ENCODE results near the gene SCNN1A. TPM values are rescaled to one million over a fixed set of nuclear protein-coding genes. Genes with fewer than 3 reads are reported as not detected.
A peak's percentile ranks its signal among the peaks of the same experiment; 100 is the strongest.

The SCNN1A gene
- total and polyA plus RNA-seq, 5 donors from 2014 or later, result 0.09 to 0.86 (median 0.23) TPM

DNA sequence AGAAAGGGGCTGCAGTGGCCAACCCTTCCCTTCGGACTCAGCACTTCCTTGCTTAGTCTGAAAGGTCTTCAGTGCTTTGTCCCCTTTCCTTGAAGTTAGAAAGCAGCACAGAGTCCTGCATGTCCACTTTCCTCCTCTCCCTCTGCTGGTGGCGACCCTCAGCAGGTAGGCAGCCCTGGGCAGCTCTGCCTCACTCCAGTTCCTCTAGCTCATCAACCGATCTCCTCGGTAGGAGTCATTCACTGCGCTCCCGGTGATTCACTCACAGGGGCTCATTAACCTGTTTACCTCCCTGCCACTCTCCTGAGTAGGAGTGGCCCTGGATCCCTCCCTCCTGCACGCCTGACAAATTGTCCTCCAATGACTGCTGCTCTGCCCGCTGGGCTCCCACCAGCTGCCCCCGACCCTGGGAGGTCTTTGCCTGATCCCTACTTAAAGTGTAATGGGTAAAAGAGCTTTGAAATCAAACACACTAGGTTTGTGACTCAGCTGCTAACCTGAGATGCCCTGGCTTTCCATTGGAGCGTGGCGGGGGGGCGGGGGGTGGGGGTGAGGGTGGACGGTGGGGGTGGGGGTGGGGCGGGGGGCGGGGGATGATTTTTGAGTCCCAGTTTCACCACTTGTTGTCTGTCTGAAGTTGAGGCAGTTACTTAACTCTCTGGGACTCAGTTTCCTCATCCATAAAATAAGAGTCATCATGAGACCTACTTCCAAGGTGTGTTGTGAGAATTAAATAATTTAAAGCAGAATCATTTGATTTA, 4.2 kb downstream of the SCNN1A start:
- ATAC-seq (ENCODE audit: low read depth in 2 of 2) (no peak), DNase-seq (no peak)
- Mint-ChIP-seq H3K9me3 (no peaks in the 10 kb centered on the region), H3K27me3 (no peaks in the 10 kb centered on the region), H3K4me3 (no peak overlapping the region), H3K27ac (no peak overlapping the region), H3K4me1 (peaks cover 8 to 21% (median 16%) of the 10 kb centered on the region in 4 donors), H3K36me3 (no peaks in the 10 kb centered on the region)
- no peak overlapping the region for H3K27ac ChIP-seq (ENCODE audit: insufficient read depth, low read length, poor library complexity, severe bottlenecking)
- no peaks in the 10 kb centered on the region for H3K9me3 ChIP-seq (ENCODE audit: control insufficient read depth in 2 of 2, low read length in 2 of 2)
- H3K36me3 ChIP-seq (ENCODE audit: control insufficient read depth, insufficient read depth, low read length), result no peaks in the 10 kb centered on the region
- H3K4me3 ChIP-seq (ENCODE audit: low read depth, low read length), result no peak overlapping the region
- H3K4me1 ChIP-seq (ENCODE audit: control insufficient read depth, insufficient read depth, low read length, poor library complexity, severe bottlenecking), result peaks cover 10% of the 10 kb centered on the region
- no peaks in the 10 kb centered on the region for H3K27me3 ChIP-seq (ENCODE audit: control insufficient read depth, insufficient read depth, low read length)

DNA sequence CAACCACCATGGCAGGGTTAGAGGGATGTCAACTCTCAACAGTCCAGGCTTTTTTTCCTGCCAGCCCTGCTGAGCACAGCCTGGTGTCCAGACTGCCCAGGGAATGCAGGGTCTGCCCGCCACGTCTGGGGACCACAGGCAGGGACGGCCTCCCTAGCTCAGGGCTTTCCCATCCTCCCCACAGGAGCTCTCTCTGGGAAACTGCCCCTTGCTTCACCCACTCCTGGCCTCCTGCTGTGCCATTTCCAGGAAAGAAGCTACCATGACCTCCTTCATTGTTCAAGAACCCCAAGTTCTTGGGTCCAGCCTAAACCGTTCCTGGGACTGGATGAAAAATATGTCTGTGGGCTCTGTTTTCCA, 4.8 kb downstream of the SCNN1A start:
- H3K36me3 ChIP-seq (ENCODE audit: control insufficient read depth, insufficient read depth, low read length), result no peaks in the 10 kb centered on the region
- H3K27me3 ChIP-seq (ENCODE audit: control insufficient read depth, insufficient read depth, low read length), result no peaks in the 10 kb centered on the region
- no peaks in the 10 kb centered on the region for H3K9me3 ChIP-seq (ENCODE audit: control insufficient read depth in 2 of 2, low read length in 2 of 2)
- H3K36me3 Mint-ChIP-seq, result no peaks in the 10 kb centered on the region
- no peak overlapping the region for H3K27ac ChIP-seq (ENCODE audit: insufficient read depth, low read length, poor library complexity, severe bottlenecking)
- DNase-seq (no peak), ATAC-seq (ENCODE audit: low read depth in 2 of 2) (no peak)
- H3K4me1 Mint-ChIP-seq, result peaks cover 8 to 18% (median 15%) of the 10 kb centered on the region in 4 donors
- no peaks in the 10 kb centered on the region for H3K27me3 Mint-ChIP-seq
- H3K4me1 ChIP-seq (ENCODE audit: control insufficient read depth, insufficient read depth, low read length, poor library complexity, severe bottlenecking), result peaks cover 10% of the 10 kb centered on the region
- H3K27ac Mint-ChIP-seq, result no peak overlapping the region
- H3K4me3 ChIP-seq (ENCODE audit: low read depth, low read length), result no peak overlapping the region
- no peak overlapping the region for H3K4me3 Mint-ChIP-seq
- no peaks in the 10 kb centered on the region for H3K9me3 Mint-ChIP-seq

DNA sequence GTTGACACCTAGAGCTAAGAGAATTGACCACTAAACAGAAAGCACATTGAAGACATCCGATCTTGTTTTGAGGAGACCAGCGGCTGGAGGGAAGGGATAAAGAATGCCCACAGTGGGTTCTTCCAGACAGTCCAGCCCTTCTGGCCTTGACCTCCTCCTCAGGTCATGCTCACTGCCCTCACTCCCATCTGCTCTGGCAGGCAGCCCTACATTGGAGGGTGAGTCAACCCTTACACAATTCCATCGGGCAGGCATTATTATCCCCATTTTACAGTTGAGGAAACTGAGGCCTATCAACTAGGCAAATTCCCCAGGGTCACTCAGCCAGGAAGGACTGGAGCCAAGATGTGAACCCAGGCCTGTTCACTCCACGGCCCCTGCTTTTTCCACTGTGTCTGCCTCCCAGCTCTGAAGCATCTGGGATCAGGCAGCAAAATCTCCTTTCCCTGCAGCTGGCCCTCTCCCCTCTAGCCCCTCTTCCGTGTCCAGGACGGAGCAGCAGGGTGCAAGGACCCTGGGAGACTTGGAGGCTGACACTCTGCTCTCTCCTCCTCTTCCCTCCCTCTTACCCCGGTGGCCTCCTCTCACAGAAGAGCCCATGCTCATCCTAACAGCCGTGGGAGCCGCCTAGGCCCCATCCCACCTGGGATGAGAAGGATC, 5.3 kb downstream of the SCNN1A start:
- H3K27me3 Mint-ChIP-seq, result no peaks in the 10 kb centered on the region

DNA sequence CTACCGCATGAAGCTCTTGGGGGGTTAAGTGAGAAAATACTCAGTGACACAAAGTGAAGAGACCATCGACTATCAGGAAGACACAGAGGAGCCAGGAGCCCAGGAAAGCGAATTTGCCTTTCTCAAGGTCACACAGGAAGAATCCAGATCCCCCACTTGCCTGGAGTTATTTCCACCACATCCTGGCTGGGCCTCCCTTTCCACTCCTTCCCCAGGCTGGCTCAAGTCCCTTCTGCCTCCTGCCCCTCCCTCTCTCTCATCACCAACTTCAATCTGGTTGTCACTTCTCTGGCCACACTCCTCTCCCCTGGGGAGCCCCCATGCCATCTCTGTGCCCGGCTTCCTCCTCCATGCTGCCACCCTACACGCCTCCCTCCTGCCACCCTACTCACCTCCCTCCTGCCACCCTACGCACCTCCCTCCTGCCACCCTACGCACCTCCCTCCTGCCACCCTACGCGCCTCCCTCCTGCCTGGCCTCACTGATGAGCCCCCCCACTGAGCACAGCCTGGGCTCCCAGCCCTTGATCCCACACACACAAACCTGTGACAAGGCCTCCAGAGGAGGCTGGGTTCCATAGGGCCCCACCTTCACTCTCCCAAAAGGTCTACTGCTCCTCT, 6.3 kb downstream of the SCNN1A start:
- no peak for DNase-seq
- H3K4me1 ChIP-seq (ENCODE audit: control insufficient read depth, insufficient read depth, low read length, poor library complexity, severe bottlenecking), result peaks cover 14% of the 10 kb centered on the region
- no peak overlapping the region for H3K27ac ChIP-seq (ENCODE audit: insufficient read depth, low read length, poor library complexity, severe bottlenecking)
- no peaks in the 10 kb centered on the region for H3K36me3 ChIP-seq (ENCODE audit: control insufficient read depth, insufficient read depth, low read length)
- Mint-ChIP-seq H3K27me3 (no peaks in the 10 kb centered on the region), H3K27ac (no peak overlapping the region), H3K4me3 (no peak overlapping the region), H3K9me3 (no peaks in the 10 kb centered on the region), H3K36me3 (no peaks in the 10 kb centered on the region), H3K4me1 (peaks cover 15 to 26% (median 20%) of the 10 kb centered on the region in 4 donors)
- no peak for ATAC-seq (ENCODE audit: low read depth in 2 of 2)
- no peak overlapping the region for H3K4me3 ChIP-seq (ENCODE audit: low read depth, low read length)
- no peaks in the 10 kb centered on the region for H3K27me3 ChIP-seq (ENCODE audit: control insufficient read depth, insufficient read depth, low read length)
- H3K9me3 ChIP-seq (ENCODE audit: control insufficient read depth in 2 of 2, low read length in 2 of 2), result no peaks in the 10 kb centered on the region

More for the DNA sequence above, 5.3 kb downstream of the SCNN1A start:
- peaks cover 12 to 20% (median 16%) of the 10 kb centered on the region in 4 donors for H3K4me1 Mint-ChIP-seq
- H3K27ac Mint-ChIP-seq, result no peak overlapping the region
- no peak overlapping the region for H3K4me3 Mint-ChIP-seq
- Histone ChIP-seq H3K36me3 (ENCODE audit: control insufficient read depth, insufficient read depth, low read length) (no peaks in the 10 kb centered on the region), H3K4me1 (ENCODE audit: control insufficient read depth, insufficient read depth, low read length, poor library complexity, severe bottlenecking) (peaks cover 10% of the 10 kb centered on the region), H3K27me3 (ENCODE audit: control insufficient read depth, insufficient read depth, low read length) (no peaks in the 10 kb centered on the region), H3K9me3 (ENCODE audit: control insufficient read depth in 2 of 2, low read length in 2 of 2) (no peaks in the 10 kb centered on the region), H3K27ac (ENCODE audit: insufficient read depth, low read length, poor library complexity, severe bottlenecking) (no peak overlapping the region), H3K4me3 (ENCODE audit: low read depth, low read length) (no peak overlapping the region)
- DNase-seq (no peak), ATAC-seq (ENCODE audit: low read depth in 2 of 2) (no peak)
- no peaks in the 10 kb centered on the region for H3K36me3 Mint-ChIP-seq
- no peaks in the 10 kb centered on the region for H3K9me3 Mint-ChIP-seq

DNA sequence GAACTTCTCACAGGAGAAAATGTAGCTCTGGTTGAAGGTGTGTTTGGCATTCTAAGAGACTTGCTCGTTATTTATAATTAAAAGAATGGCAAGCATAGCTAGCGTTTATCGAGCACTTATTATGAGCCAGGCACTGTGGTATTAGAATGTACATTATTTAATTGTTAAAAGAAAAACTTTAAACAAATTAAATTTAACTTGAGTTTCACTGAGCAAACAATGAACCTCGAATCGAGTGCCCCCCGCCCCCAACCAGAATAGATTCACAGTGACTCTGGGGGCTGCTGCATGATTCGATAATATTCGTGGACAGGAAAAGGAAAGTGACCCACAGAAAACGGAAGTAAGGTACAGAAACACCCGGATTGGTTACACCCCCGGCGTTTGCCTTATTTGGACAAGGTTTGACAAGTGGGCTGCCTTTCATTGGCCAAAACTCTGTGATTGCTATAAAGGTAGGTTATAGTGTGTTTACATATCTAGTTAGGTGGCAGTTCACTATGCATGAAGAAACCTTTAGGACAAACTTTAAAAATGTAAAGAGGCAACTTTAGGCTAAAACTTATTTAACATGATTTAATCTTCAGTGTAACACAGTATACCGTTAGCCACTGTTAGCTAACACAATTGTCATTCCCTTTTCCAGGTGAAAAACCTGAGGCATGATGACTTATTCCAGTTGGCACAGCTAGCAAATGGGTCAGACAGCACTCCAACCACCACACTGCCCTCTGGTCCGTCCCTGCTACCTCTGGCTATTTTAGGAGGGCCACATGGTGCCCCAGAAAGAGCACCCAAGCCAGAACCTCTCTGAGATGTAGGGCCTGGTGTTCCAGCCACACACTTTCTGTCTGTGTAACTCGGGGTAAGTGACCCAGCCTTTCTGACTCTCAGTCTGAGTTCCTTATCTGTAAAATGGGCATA, 7.1 kb downstream of the SCNN1A start:
- Mint-ChIP-seq H3K4me3 (peak overlapping the region in 1 of 4 donors; percentile 42), H3K4me1 (peaks cover 16 to 28% (median 21%) of the 10 kb centered on the region in 4 donors), H3K9me3 (no peaks in the 10 kb centered on the region), H3K27ac (peak overlapping the region; percentile 36 to 52 (median 44)), H3K36me3 (no peaks in the 10 kb centered on the region), H3K27me3 (no peaks in the 10 kb centered on the region)
- no peak for ATAC-seq (ENCODE audit: low read depth in 2 of 2)
- Histone ChIP-seq H3K9me3 (ENCODE audit: control insufficient read depth in 2 of 2, low read length in 2 of 2) (no peaks in the 10 kb centered on the region), H3K4me3 (ENCODE audit: low read depth, low read length) (no peak overlapping the region), H3K36me3 (ENCODE audit: control insufficient read depth, insufficient read depth, low read length) (no peaks in the 10 kb centered on the region), H3K4me1 (ENCODE audit: control insufficient read depth, insufficient read depth, low read length, poor library complexity, severe bottlenecking) (peaks cover 20% of the 10 kb centered on the region), H3K27me3 (ENCODE audit: control insufficient read depth, insufficient read depth, low read length) (no peaks in the 10 kb centered on the region), H3K27ac (ENCODE audit: insufficient read depth, low read length, poor library complexity, severe bottlenecking) (no peak overlapping the region)
- peak in 1 of 3 donors; percentile 57 for DNase-seq

DNA sequence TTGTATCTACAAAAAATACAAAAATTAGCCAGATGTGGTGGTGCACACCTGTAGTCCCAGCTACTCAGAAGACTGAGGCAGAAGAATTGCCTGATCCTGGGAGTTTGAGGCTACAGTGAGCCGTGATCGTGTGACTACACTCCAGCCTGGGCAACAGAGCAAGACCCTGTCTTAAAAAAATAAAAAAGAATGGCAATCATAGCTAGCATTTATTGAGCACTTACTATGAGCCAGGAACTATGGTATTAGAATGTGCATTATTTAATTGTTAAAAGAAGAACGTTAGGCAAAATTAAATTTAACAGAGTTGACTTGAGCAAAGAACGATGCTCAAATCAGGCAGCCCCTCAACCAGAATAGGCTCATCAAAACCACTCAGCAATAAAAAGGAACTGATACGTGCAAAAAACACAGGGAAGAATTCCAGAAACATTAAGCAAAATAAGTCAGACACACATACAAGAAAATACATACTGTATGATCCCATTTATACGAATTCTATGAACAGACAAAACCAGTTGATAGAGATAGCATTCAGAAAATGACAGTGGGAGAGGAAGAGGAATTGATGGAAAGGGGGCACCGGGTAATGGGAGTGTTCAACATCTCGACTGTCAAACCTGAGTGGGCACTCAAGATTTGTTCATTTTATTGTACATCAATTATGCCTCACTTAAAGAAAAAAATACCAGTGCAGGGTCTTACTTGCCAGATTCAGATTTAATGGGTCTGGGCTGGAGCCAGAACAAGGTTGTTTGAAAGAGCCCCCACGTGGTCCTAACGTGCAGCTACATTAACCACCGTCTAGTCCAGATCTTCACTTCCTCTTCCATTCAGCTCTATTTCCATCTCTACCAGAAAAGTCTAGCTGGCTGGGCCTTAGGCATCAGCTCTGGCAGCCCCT, 8.0 kb downstream of the SCNN1A start:
- peak; percentile 71 to 75 for ATAC-seq (ENCODE audit: low read depth in 2 of 2)
- Mint-ChIP-seq H3K4me1 (peaks cover 10 to 31% (median 18%) of the 10 kb centered on the region in 4 donors), H3K27ac (peak overlapping the region; percentile 36 to 50 (median 44)), H3K4me3 (peak overlapping the region in 2 of 4 donors; percentile 24 to 42), H3K36me3 (no peaks in the 10 kb centered on the region), H3K9me3 (no peaks in the 10 kb centered on the region), H3K27me3 (no peaks in the 10 kb centered on the region)
- Histone ChIP-seq H3K27me3 (ENCODE audit: control insufficient read depth, insufficient read depth, low read length) (no peaks in the 10 kb centered on the region), H3K27ac (ENCODE audit: insufficient read depth, low read length, poor library complexity, severe bottlenecking) (no peak overlapping the region), H3K9me3 (ENCODE audit: control insufficient read depth in 2 of 2, low read length in 2 of 2) (no peaks in the 10 kb centered on the region), H3K36me3 (ENCODE audit: control insufficient read depth, insufficient read depth, low read length) (no peaks in the 10 kb centered on the region), H3K4me1 (ENCODE audit: control insufficient read depth, insufficient read depth, low read length, poor library complexity, severe bottlenecking) (peaks cover 24% of the 10 kb centered on the region), H3K4me3 (ENCODE audit: low read depth, low read length) (no peak overlapping the region)
- peak in 2 of 3 donors; percentile 57 to 78 for DNase-seq

Data from CD4-positive, CD25-positive, alpha-beta regulatory T cell (primary cell).